Uterus (tissue), 2 donors: ENCODE measurements around the gene GYPC.

Source experiments
- CTCF ChIP-seq, 4 experiments: fragments of 200-600 bp in 2 of 4; fragments of 450-650 bp in 2 of 4; sonication (generic) in 2 of 4; IDR thresholded peaks; one replicate each; pipeline ENCODE4 v1.5.1; 2016 to 2019; ENCODE audit warnings: antibody characterized with exemption in 4 of 4, mild to moderate bottlenecking in 2 of 4, moderate library complexity in 1 of 4
- POLR2A ChIP-seq, 2 donors: fragments of 450-650 bp; IDR thresholded peaks; one replicate each; pipeline ENCODE4 v1.6.1; 2016; ENCODE audit warnings: antibody characterized with exemption in 2 of 2, mild to moderate bottlenecking in 1 of 2, moderate library complexity in 1 of 2

GRCh38 chr2:126733795-126734194, 77.8 kb downstream of the GYPC start:
- TF ChIP-seq CTCF (IDR thresholded peaks at IDR 0.05) (no peak), POLR2A (IDR thresholded peaks at IDR 0.05) (no peak)
